SK-N-SH treated with all-trans-retinoic acid at 6 μM for 48 hours (cell line): ENCODE measurements around the gene FAM13A.

ENCODE experiments used
- ESRRG ChIP-seq: fragments of 250-450 bp; sonication (Bioruptor Pico); IDR thresholded peaks from 2 replicates; pipeline ENCODE4 v1.6.1; 2021; ENCODE audit warnings: mild to moderate bottlenecking
- GLIS3 ChIP-seq: fragments of 250-450 bp; sonication (Bioruptor Pico); IDR thresholded peaks from 2 replicates; pipeline ENCODE4 v1.5.0; 2020; ENCODE audit warnings: mild to moderate bottlenecking, moderate library complexity
- ISL1 ChIP-seq: fragments of 250-450 bp; sonication (Bioruptor Pico); IDR thresholded peaks from 2 replicates; pipeline ENCODE4 v2.1.2; 2022; ENCODE audit warnings: mild to moderate bottlenecking, moderate library complexity
- OSR1 ChIP-seq: fragments of 250-450 bp; sonication (Bioruptor Pico); IDR thresholded peaks from 2 replicates; pipeline ENCODE4 v1.8.0; 2022; ENCODE audit warnings: moderate library complexity, mild to moderate bottlenecking, inconsistent platforms
- TOX ChIP-seq: fragments of 250-450 bp; sonication (Bioruptor Pico); IDR thresholded peaks from 2 replicates; pipeline ENCODE4 v1.8.0; 2021; ENCODE audit warnings: mild to moderate bottlenecking, moderate library complexity, borderline replicate concordance
- ZFP3 ChIP-seq: fragments of 250-450 bp; sonication (Bioruptor Pico); IDR thresholded peaks from 2 replicates; pipeline ENCODE4 v1.5.0; 2020; ENCODE audit warnings: mild to moderate bottlenecking, moderate library complexity
- ZNF565 ChIP-seq: fragments of 450-650 bp; formaldehyde crosslinking; conservative IDR thresholded peaks from 2 replicates; pipeline ENCODE4 v1.5.0; 2020; ENCODE audit warnings: low read depth, mild to moderate bottlenecking, moderate library complexity
- ZNF70 ChIP-seq: fragments of 450-650 bp; formaldehyde crosslinking; IDR thresholded peaks from 2 replicates; pipeline ENCODE4 v1.5.0; 2020; ENCODE audit warnings: mild to moderate bottlenecking, moderate library complexity
- ZNF8 ChIP-seq: fragments of 450-650 bp; formaldehyde crosslinking; IDR thresholded peaks from 2 replicates; pipeline ENCODE4 v1.5.0; 2020; ENCODE audit warnings: mild to moderate bottlenecking, moderate library complexity
- TF ChIP-seq, protein P1 (sequence below): fragments of 250-450 bp; sonication (Bioruptor Pico); IDR thresholded peaks from 2 replicates; pipeline ENCODE4 v1.5.1; 2020; ENCODE audit warnings: low read depth, mild to moderate bottlenecking, moderate library complexity
- TF ChIP-seq, protein P2 (sequence below): fragments of 250-450 bp; sonication (Bioruptor Pico); IDR thresholded peaks from 2 replicates; pipeline ENCODE4 v1.8.0; 2021; ENCODE audit warnings: low read depth, mild to moderate bottlenecking, moderate library complexity, borderline replicate concordance

DNA sequence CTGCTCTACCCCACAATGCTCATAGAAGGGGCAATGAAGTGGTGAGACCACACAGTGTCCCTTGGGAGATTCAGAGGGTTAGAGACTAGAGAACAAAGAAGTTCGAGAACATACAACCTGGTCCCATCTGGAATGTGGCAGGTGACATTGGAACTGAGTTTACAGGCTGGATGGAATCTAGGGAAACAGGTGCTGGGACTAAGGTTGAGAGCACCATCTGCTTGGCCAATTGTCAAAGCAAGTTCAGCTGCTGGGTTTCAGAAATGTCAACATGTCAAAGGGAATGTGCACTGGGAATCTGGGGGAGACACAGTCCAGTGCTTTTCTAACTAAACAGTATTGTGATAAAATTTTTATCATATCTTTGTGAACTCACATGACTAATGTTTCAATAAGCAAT lies 15.9 kb upstream of the FAM13A start:
- TF ChIP-seq ZNF565 (CRISPR knock-in tag), result no peak
- no peak for TF ChIP-seq ESRRG (CRISPR knock-in tag)
- TF ChIP-seq TOX (CRISPR knock-in tag), result no peak
- TF ChIP-seq GLIS3 (CRISPR knock-in tag), result no peak
- no peak for TF ChIP-seq ISL1 (CRISPR knock-in tag)
- TF ChIP-seq, protein P1, sequence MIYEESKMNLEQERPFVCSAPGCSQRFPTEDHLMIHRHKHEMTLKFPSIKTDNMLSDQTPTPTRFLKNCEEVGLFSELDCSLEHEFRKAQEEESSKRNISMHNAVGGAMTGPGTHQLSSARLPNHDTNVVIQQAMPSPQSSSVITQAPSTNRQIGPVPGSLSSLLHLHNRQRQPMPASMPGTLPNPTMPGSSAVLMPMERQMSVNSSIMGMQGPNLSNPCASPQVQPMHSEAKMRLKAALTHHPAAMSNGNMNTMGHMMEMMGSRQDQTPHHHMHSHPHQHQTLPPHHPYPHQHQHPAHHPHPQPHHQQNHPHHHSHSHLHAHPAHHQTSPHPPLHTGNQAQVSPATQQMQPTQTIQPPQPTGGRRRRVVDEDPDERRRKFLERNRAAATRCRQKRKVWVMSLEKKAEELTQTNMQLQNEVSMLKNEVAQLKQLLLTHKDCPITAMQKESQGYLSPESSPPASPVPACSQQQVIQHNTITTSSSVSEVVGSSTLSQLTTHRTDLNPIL (CRISPR knock-in tag), result no peak
- TF ChIP-seq ZFP3 (CRISPR knock-in tag), result no peak
- TF ChIP-seq, protein P2, sequence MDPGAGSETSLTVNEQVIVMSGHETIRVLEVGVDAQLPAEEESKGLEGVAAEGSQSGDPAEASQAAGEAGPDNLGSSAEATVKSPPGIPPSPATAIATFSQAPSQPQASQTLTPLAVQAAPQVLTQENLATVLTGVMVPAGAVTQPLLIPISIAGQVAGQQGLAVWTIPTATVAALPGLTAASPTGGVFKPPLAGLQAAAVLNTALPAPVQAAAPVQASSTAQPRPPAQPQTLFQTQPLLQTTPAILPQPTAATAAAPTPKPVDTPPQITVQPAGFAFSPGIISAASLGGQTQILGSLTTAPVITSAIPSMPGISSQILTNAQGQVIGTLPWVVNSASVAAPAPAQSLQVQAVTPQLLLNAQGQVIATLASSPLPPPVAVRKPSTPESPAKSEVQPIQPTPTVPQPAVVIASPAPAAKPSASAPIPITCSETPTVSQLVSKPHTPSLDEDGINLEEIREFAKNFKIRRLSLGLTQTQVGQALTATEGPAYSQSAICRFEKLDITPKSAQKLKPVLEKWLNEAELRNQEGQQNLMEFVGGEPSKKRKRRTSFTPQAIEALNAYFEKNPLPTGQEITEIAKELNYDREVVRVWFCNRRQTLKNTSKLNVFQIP (CRISPR knock-in tag), result no peak
- TF ChIP-seq OSR1 (CRISPR knock-in tag), result no peak
- no peak for TF ChIP-seq ZNF70 (CRISPR knock-in tag)
- TF ChIP-seq ZNF8 (CRISPR knock-in tag), result no peak
